ENCODE results near the gene LMAN1L. TPM values are rescaled to one million over a fixed set of nuclear protein-coding genes. Genes with fewer than 3 reads are reported as not detected.

The LMAN1L gene
- total RNA-seq, 4 donors from 2014 or later, result not detected

- TF ChIP-seq CTCF (IDR thresholded peaks at IDR 0.05), result no peak
- ATAC-seq (ENCODE audit: low FRiP score), result no peak
- DNase-seq (ENCODE audit: low spot score), result no peak
These were observed 34.8 kb downstream of the LMAN1L start for GRCh38 chr15:74847432-74847831.

GRCh38 chr15:74850393-74850792, 37.8 kb downstream of the LMAN1L start:
- ATAC-seq (ENCODE audit: low FRiP score) (no peak), DNase-seq (ENCODE audit: low spot score) (no peak)
- no peak for TF ChIP-seq CTCF (IDR thresholded peaks at IDR 0.05)

- ATAC-seq (ENCODE audit: low FRiP score), result no peak
- no peak for DNase-seq (ENCODE audit: low spot score)
- no peak for TF ChIP-seq CTCF (IDR thresholded peaks at IDR 0.05)
These were observed 39.3 kb downstream of the LMAN1L start for GRCh38 chr15:74851960-74852359.

GRCh38 chr15:74854453-74855022, 41.9 kb downstream of the LMAN1L start:
- TF ChIP-seq CTCF (IDR thresholded peaks at IDR 0.05), result no peak
- DNase-seq (ENCODE audit: low spot score) (no peak), ATAC-seq (ENCODE audit: low FRiP score) (no peak)

GRCh38 chr15:74855857-74856256, 43.2 kb downstream of the LMAN1L start:
- DNase-seq (ENCODE audit: low spot score) (no peak), ATAC-seq (ENCODE audit: low FRiP score) (no peak)
- no peak for TF ChIP-seq CTCF (IDR thresholded peaks at IDR 0.05)

- TF ChIP-seq CTCF (IDR thresholded peaks at IDR 0.05), result no peak
- ATAC-seq (ENCODE audit: low FRiP score) (no peak), DNase-seq (ENCODE audit: low spot score) (no peak)
These were observed 43.9 kb downstream of the LMAN1L start for GRCh38 chr15:74856537-74856936.

- TF ChIP-seq CTCF (IDR thresholded peaks at IDR 0.05), result no peak
- DNase-seq (ENCODE audit: low spot score) (no peak), ATAC-seq (ENCODE audit: low FRiP score) (no peak)
These were observed 44.5 kb downstream of the LMAN1L start for GRCh38 chr15:74857082-74857655.

Measured in omental fat pad (tissue), 4 donors.